GM19397 (cell line): Measurements from ENCODE around the gene HSFY1.
"Not testable (repeated sequence)": the region's sequence is repeated elsewhere in the genome, so short reads cannot be mapped to it uniquely, and the experiment has no call there.

Source experiments
- ATAC-seq: cut with Tn5 transposase; IDR thresholded peaks from one replicate; pipeline ENCODE4 v1.9.1; 2021; ENCODE audit warnings: mild to moderate bottlenecking, moderate library complexity; ENCODE audit not compliant: unreplicated experiment

The HSFY1 gene, protein sequence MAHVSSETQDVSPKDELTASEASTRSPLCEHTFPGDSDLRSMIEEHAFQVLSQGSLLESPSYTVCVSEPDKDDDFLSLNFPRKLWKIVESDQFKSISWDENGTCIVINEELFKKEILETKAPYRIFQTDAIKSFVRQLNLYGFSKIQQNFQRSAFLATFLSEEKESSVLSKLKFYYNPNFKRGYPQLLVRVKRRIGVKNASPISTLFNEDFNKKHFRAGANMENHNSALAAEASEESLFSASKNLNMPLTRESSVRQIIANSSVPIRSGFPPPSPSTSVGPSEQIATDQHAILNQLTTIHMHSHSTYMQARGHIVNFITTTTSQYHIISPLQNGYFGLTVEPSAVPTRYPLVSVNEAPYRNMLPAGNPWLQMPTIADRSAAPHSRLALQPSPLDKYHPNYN

GRCh38 chrY:18546420-18546819 lies at the start of gene HSFY1:
Gene HSFY1, plus strand, starts transcription at chrY:18546720. Its CDS starts 68 bp downstream, at chrY:18546788.
- ATAC-seq = not testable (repeated sequence)

DNA sequence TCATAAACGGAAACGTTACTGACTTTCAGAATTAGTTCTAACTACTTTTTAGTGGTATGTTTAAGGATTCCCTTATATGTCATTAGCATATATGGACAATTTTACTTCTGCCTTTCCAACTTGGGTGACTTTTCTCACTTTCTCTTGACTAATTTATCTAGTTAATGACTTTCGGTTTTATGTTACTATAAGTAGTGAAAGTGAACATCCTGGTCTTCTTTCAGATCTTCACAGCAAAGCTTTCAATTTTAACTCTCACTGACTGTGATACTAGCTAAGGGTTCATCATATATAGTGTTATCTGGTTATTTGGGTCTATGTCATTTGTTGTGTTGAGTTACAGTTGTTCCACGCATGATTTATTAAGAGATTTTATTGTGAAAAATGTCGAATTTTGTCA lies 42.3 kb upstream of the HSFY1 start:
- not testable (repeated sequence) for ATAC-seq

DNA sequence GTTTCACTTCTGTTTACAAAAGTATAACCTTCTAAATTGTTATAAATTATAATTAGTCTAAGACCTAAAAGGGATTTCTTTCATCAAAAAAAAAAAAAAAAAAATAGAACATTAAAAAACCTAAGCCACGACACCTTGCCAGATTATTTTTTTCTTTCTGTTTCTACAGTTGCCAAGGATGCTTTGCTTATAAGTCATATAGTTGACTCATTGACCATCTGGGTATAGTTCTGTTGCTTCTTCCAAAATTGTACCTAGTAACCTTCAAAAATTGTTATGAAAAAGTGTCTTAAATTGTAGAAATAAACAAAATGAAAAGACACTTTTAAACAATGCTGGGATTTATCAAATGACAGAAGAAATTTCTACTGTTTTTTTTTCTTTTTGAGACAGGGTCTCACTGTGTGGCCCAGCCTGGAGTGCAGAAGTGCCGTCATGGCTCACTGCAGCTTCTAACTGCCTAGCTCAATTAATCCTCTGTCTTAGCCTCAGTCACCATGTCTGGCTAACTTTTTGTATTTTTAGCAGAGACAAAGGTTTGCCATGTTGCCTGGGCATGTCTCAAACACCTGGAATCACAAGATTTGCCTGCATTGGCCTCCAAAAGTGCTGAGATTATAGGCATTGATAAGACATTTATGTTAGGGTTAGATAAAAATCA lies 15.4 kb upstream of the HSFY1 start:
- ATAC-seq = not testable (repeated sequence)

GRCh38 chrY:18538952-18539351 lies 7.6 kb upstream of the HSFY1 start:
- not testable (repeated sequence) for ATAC-seq

DNA sequence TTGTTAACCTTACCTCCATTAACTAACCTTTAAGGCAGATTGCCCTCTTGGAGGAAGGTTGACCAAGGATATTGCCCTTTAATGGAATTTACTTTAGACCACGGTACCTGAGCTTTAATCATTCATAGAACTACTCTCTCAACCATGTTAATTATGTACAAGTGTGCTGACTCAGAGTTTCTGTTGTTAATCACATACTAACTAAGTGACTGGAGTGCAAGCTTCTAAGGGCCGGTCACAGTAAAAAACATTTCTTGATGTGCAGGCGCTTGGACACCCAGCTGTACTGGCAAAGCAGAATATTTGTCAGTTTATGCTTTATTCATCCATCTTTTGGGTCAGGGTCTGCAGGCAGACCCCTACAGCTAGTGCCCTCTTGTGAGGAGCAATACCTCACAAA lies 6.6 kb downstream of the HSFY1 start:
- ATAC-seq = not testable (repeated sequence)

GRCh38 chrY:18565915-18566314 lies 19.4 kb downstream of the HSFY1 start:
- not testable (repeated sequence) for ATAC-seq
